ENCODE measurements around the gene AP5S1.
"Not testable (repeated sequence)": the region's sequence is repeated elsewhere in the genome, so short reads cannot be mapped to it uniquely, and the experiment has no call there.

The AP5S1 gene

GRCh38 chr20:3812975-3813847 lies 7.1 kb upstream of the AP5S1 start:
- DNase-seq = no peak

GRCh38 chr20:3813848-3814581 lies 6.3 kb upstream of the AP5S1 start:
- DNase-seq = no peak

GRCh38 chr20:3814928-3815495 lies 5.3 kb upstream of the AP5S1 start:
- DNase-seq = no peak

GRCh38 chr20:3815703-3816315 lies 4.5 kb upstream of the AP5S1 start:
- no peak for DNase-seq

DNA sequence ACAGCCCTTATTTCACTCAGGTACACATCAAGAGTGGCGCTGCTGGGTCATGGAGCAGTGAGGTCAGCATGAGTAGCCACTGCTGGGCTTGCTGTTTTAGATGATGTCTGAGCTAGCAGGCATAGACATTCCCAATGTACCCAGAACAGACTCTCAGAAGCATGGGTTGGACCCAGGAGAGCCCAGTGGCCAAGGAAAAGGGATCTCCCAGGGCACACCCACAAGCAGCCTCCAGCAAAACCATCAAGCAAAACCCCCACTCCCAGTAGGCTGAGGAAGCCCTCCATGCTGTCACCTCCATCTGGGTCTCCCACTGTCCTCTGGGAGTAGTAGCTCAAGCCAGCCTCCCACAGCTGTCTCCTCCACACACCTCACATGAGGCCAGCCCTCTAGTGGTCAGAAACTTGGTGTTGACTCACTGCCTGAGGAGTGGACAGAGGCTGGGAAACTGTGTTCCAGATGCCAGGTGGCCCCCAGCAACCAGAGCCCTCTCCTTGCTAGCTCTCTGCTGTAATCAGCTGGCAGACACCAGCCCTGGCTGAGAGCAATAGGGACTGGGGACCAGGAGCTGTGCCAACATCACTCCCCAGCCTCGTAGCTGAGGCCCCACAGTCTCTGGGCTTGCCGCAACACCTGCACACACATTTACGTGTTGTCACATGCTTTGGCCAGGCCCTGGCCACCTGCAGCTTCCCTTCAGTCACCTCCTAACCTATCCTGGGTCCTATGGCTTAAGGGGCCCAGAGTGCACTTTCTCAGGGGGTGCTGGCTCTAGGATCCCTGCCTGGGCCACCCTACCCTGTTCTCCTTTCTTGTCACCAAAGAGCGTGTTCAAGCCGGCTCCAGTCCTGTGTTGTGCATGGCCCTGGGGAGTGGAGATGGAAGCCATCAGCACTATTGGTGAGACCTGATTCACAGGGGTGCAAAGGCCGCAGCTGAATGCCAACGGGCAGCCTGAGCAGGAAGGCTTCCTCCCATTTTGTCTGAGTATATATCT lies 1.9 kb upstream of the AP5S1 start:
- DNase-seq = no peak

DNA sequence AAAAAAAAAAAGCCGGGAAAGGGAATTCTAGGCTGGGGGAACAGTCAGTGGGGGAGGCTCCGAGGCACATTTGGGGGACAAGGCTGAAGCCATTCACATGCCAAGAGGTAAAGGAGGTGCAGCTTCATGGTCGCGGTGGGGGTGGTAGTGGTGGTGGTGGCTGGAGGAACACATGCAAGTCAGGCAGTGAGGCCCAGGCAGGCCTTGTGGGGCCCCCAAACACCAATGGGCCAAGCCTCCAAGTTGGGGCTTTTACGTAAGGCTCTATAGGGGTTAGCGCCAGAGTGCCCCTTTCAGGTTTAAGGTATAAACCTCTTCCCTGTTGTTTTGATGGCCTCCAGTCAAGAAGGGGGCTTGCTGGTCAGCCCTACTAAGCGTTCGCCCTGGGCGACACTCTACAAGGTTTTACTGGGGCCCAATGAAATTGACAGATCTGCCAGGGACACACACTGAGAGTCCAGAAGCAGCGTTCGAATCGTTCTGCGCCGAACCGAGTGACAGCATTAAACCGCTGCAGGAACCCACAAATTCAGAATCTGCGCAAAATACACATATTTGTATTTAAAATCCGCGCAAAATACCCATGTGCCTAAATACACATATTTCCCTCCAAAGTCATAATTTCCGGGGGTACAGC lies 818 bp upstream of the AP5S1 start:
- DNase-seq = no peak

DNA sequence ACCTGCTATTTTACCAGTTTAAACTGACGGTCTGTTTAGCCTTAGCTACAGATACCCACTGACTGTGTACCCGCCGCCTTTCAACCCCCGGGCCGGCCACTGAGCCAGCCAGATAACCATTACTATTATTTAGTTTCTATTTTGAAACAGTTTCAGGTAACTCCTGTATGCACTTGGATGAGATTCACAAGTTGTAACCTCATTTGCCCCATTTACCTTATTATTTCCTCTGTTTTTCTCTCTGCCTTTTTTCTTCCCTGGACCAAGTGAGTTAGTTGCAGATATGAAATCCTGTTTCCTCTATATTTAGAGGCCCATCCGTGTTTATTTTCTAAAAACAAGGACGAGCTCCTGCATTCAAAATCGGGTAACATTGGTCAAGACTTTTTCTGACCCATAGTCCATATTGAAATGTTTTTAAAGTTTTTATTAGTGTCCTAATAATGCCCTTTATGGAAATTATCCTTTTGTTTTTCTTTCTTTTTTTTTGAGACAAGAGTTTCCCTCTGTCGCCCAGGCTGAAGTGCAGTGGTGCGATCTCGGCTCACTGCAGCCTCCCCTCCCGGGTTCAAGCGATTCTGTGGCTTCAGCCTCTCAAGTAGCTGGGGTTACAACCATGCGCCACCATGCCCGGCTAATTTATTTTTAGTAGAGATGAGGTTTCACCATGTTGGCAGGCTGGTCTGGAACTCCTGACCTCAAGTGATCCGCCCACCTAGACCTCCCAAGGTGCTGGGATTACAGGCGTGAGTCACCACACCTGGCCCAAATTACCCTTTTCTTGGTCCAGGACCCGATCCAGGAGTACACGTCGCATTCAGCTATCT lies 767 bp downstream of the AP5S1 start:
- DNase-seq = no peak

- DNase-seq = no peak
These were observed 1.6 kb downstream of the AP5S1 start for GRCh38 chr20:3821996-3822395.

- no peak for DNase-seq
These were observed 3.5 kb downstream of the AP5S1 start for GRCh38 chr20:3823881-3824280.

GRCh38 chr20:3825526-3825925 lies 5.2 kb downstream of the AP5S1 start:
- no peak for DNase-seq

GRCh38 chr20:3826420-3826819 lies 6.1 kb downstream of the AP5S1 start:
- DNase-seq = no peak

DNA sequence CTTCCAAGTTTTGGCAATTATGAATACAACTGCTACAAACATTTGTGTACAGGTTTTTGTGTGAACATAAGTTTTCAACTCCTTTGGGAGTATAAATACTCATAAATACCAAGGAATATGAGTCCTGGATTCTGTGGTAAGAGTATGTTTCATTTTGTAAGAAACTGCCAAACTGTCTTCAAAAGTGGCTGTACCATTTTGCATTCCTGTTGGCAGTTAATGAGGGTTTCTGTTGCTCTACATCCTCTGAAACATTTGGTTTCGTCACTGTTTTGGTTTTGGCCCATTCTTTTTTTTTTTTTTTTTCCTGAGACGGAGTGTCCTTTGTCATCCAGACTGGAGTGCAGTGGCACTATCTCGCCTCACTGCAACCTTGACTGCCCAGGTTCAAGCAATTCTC lies 8.5 kb downstream of the AP5S1 start:
- no peak for DNase-seq

DNA sequence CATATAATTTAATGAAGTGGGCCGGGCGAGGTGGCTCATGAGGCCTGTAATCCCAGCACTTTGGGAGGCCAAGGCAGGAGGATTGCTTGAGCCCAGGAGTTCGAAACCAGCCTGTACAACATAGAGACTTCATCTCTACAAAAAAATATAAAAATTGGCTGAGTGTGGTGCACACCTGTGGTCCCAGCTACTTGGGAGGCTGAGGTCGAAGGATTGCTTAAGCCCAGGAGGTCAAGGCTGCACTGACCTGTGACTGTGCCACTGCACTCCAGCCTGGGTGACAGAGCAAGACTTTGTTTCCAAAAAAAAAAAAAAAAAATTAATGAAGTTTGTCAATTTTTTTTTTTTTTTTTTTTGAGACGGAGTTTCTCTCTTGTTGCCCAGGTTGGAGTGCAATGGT lies 9.5 kb downstream of the AP5S1 start:
- not testable (repeated sequence) for DNase-seq

- DNase-seq = no peak
These were observed 15.8 kb downstream of the AP5S1 start for GRCh38 chr20:3836132-3836531.

- DNase-seq = no peak
These were observed 19.0 kb downstream of the AP5S1 start for GRCh38 chr20:3839328-3839727.

DNA sequence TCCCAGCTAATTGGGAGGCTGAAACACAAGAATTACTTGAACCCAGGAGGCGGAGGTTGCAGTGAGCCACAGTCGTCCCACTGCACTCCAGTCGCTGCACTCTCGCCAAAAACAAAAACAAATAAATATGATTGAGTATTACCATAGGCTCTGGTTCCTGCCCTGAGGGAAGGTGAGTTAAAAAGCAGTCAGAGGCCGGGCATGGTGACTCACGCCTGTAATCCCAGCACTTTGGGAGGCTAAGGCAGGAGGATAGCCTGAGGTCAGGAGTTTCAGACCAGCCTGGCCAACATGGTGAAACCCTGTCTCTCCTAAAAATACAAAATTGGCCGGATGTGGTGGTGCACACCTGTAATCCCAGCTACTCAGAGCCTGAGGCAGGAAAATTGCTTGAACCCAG lies 19.9 kb downstream of the AP5S1 start:
- not testable (repeated sequence) for DNase-seq

DNA sequence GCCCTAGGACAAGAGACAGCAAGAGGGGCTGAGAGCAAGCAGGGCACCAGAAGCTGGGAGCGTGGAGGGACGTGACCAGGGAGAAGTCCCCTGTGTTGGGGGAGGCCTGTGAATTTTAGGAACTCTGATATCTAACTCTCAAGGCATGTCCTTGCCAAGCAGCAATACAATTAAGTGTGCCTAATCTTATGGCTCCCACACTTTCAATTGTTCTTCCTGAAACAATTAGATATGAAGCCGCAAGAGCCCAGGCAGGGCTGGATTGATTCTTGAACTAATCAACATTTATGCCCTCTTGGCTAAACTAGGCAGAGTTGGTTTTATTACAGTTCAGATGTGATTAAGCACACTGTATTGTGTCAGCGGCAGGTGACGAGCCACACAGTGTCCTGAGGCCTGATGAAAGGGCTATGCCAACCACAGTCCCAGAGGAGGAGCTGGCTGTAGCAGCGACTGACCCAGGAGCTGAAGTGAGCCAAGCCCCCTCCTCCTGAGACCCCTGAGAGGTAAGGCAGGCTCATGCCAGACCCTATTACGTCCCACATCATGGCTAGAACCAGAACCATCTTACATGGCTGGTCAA lies 22.1 kb downstream of the AP5S1 start:
- DNase-seq = no peak

DNA sequence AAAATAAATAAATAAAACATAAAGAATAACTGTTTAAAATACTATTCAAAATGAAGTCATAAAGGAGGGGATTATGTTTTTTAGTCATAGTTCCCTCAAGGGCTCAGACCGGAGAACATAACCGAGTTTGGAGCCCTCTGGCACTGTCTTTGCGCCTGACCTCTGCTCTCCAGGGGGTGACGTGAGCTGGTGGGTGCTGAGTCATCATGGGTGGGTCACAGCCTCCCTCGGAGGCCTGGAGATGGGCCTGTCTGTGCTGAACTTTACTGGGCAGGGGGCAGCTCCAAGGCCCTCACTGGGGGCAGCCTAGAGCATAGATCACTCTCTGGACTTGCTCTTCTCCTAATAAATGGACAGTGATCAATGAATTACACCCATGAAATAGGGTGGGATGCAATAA lies 23.1 kb downstream of the AP5S1 start:
- DNase-seq = no peak

DNA sequence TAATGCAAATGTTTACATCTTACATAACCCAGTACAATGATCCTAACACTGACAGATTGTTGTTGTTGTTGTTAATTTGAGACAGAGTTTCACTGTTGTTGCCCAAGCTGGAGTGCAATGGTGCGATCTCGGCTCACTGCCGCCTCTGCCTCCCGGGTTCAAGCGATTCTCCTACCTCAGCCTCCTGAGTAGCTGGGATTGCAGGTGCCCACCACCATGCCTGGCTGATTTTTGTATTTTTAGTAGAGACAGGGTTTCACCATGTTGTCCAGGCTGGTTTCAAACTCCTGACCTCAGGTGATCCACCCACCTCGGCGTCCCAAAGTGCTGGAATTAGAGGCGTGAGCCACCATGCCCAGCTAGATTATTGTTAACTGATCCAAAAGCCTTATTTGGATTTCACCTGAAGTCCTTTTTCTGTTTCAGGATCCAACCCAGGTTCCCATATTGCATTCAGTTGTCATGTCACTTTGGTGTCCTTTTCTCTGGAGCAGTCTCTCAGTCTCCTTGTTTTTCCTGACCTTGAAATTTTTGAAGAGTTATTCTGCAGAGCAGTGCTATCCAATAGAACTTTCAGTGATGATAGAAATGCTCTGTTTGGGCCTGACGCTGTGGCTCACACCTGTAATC lies 23.8 kb downstream of the AP5S1 start:
- DNase-seq = not testable (repeated sequence)

- no peak for DNase-seq
These were observed 26.0 kb downstream of the AP5S1 start for GRCh38 chr20:3846378-3846739.

All from activated naive CD4-positive, alpha-beta T cell treated with Interleukin-2 at 50 U/mL for 16 hours (primary cell).